Measurements from ENCODE around the gene SPDYE3. TPM values are rescaled to one million over a fixed set of nuclear protein-coding genes. Genes with fewer than 3 reads are reported as not detected.
"Not testable (repeated sequence)": the region's sequence is repeated elsewhere in the genome, so short reads cannot be mapped to it uniquely, and the experiment has no call there.

The SPDYE3 gene
- total and polyA plus RNA-seq, 2 of the 4 experiments (the other 2 are of a cell fraction): not detected

- H2BK120ac ChIP-seq (ENCODE audit: low read depth, low read length); H3K27me3 ChIP-seq (ENCODE audit: control insufficient read depth, insufficient read depth, low read length); H3K36me3 ChIP-seq (ENCODE audit: control insufficient read depth, insufficient read depth, low read length); intact Hi-C loops (cut with micrococcal nuclease); H2BK15ac ChIP-seq (ENCODE audit: low read depth, low read length); H4K91ac ChIP-seq (ENCODE audit: insufficient read depth, low read depth, low read length); dilution Hi-C loops (cut with HindIII; ENCODE audit: low sequenced_read_pairs, unreplicated experiment); H2BK5ac ChIP-seq (ENCODE audit: low read depth, low read length, poor library complexity, severe bottlenecking); H3K4me1 ChIP-seq (ENCODE audit: control insufficient read depth, insufficient read depth, low read length); H3K9me3 ChIP-seq (ENCODE audit: control insufficient read depth, insufficient read depth, low read length); H3K56ac ChIP-seq (ENCODE audit: extremely low read depth, insufficient read depth, low read length); H2AK9ac ChIP-seq (replicated peaks; ENCODE audit: low read depth, low read length, poor library complexity); in situ Hi-C loops (cut with MboI; ENCODE audit: low sequenced_read_pairs); H3K9me1 ChIP-seq (ENCODE audit: insufficient read depth, low read length); POLR2A ChIA-PET (ENCODE audit: unreplicated experiment); H4K5ac ChIP-seq (ENCODE audit: low read depth, low read length); H3K14ac ChIP-seq (replicated peaks; ENCODE audit: low read depth, low read length); H3K18ac ChIP-seq (ENCODE audit: low read depth, low read length); BruUV-seq (replicated peaks); H2AFZ ChIP-seq (replicated peaks; ENCODE audit: low read length, poor library complexity); H3K27ac ChIP-seq (ENCODE audit: insufficient read depth, low read length); H4K8ac ChIP-seq (ENCODE audit: low read depth in 2 of 2, low read length in 2 of 2); H2BK20ac ChIP-seq (ENCODE audit: low read depth, low read length); H3K4ac ChIP-seq (ENCODE audit: low read depth, low read length): not testable (repeated sequence)
- CTCF ChIA-PET: interaction anchor here (0.6 kb wide), 1 partner anchor 22 kb away, joined by 3 read pairs; no protein-coding TSS in a partner anchor
- 0% methylated on average over 4 of the region's 23 CpGs; no CpG with 5 or more reads in 1 of the 2 experiments for WGBS, 2 experiments (ENCODE audit: extremely low coverage in 2 of 2, insufficient read length in 1 of 2)
- ATAC-seq (ENCODE audit: low read depth): peak; percentile 2; the same call in 1 of the 2 replicates
- Histone ChIP-seq H3K4me2 (ENCODE audit: low read depth, low read length) (peak overlapping the region; percentile 98), H4K20me1 (ENCODE audit: insufficient read depth, low read length) (peaks cover 37% of the 10 kb centered on the region), H3K4me3 (ENCODE audit: insufficient read depth, low read depth, low read length) (peak overlapping the region; percentile 97), H3K23ac (ENCODE audit: low read depth, low read length) (peak overlapping the region; percentile 73; the same call in 1 of the 2 replicates), H3K9ac (ENCODE audit: low read depth, low read length) (peak overlapping the region; percentile 24), H3K79me1 (ENCODE audit: low read depth in 1 of 2, low read length in 2 of 2) (peaks cover 13 to 35% of the 10 kb centered on the region in 2 experiments; a peak in 3 of 4 replicates), H2AK5ac (ENCODE audit: low read depth, low read length) (peak overlapping the region; percentile 8; the same call in 1 of the 2 replicates)
- peak; percentile 14 for DNase-seq
Measured at GRCh38 chr7:100270046-100270918, 37.2 kb upstream of the SPDYE3 start.

DNA sequence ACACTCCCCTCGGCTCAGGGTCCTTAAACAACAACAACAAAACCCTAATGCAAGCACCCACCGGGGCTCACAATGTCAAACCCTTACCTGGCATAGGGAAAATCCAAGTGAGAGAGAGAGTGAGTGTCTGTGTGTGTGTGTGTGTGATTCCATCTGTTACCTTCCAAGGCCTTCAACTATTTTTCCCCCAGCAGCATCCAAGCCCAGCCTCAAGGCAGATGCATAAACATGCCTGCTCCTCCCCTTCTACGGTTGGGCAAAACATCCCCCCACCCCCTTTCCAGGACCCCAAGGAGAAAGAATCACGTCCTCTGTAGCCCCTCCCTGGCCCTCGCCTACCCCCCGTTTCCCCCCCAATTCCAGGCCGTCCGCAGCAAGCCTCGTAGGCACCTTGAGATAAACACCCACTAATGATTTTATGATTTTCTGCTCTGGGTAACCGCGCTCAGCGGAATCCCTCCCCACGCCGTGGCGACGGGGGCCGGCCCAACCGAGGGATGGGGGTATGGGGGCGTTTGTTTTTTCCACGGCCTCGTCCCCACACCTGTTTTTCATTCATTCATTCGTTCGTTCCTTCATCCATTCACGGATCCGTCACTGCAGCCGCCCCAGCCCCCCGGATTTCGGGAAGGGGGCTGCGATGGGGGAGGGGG lies 36.4 kb upstream of the SPDYE3 start:
- H3K14ac ChIP-seq (replicated peaks; ENCODE audit: low read depth, low read length); H2BK5ac ChIP-seq (ENCODE audit: low read depth, low read length, poor library complexity, severe bottlenecking); DNase-seq; H2AK5ac ChIP-seq (ENCODE audit: low read depth, low read length); H3K9me1 ChIP-seq (ENCODE audit: insufficient read depth, low read length); H2BK120ac ChIP-seq (ENCODE audit: low read depth, low read length); H3K27ac ChIP-seq (ENCODE audit: insufficient read depth, low read length); H3K4me1 ChIP-seq (ENCODE audit: control insufficient read depth, insufficient read depth, low read length); H4K5ac ChIP-seq (ENCODE audit: low read depth, low read length); H2AFZ ChIP-seq (replicated peaks; ENCODE audit: low read length, poor library complexity); H4K91ac ChIP-seq (ENCODE audit: insufficient read depth, low read depth, low read length); H2BK15ac ChIP-seq (ENCODE audit: low read depth, low read length); H3K27me3 ChIP-seq (ENCODE audit: control insufficient read depth, insufficient read depth, low read length); H2BK20ac ChIP-seq (ENCODE audit: low read depth, low read length); BruUV-seq (replicated peaks); in situ Hi-C loops (cut with MboI; ENCODE audit: low sequenced_read_pairs); POLR2A ChIA-PET (ENCODE audit: unreplicated experiment); H3K9me3 ChIP-seq (ENCODE audit: control insufficient read depth, insufficient read depth, low read length); H3K18ac ChIP-seq (ENCODE audit: low read depth, low read length); H3K36me3 ChIP-seq (ENCODE audit: control insufficient read depth, insufficient read depth, low read length); dilution Hi-C loops (cut with HindIII; ENCODE audit: low sequenced_read_pairs, unreplicated experiment); intact Hi-C loops (cut with micrococcal nuclease); H2AK9ac ChIP-seq (replicated peaks; ENCODE audit: low read depth, low read length, poor library complexity): not testable (repeated sequence)
- H3K23ac ChIP-seq (ENCODE audit: low read depth, low read length): peak overlapping the region; percentile 73; the same call in 1 of the 2 replicates
- ATAC-seq (ENCODE audit: low read depth): 0 out of 2 replicates have a peak, but pooled peaks have one; percentile 6
- peaks cover 32% of the 10 kb centered on the region for H4K20me1 ChIP-seq (ENCODE audit: insufficient read depth, low read length)
- 0 out of 2 replicates have a peak overlapping the region, but pooled peaks have one; percentile 41 for H3K56ac ChIP-seq (ENCODE audit: extremely low read depth, insufficient read depth, low read length)
- peak overlapping the region; percentile 98 for H3K4me2 ChIP-seq (ENCODE audit: low read depth, low read length)
- WGBS, 2 experiments (ENCODE audit: extremely low coverage in 2 of 2, insufficient read length in 1 of 2): no CpG with 5 or more reads among the region's 29 CpGs
- peak overlapping the region; percentile 56; the same call in 1 of the 2 replicates for H3K4ac ChIP-seq (ENCODE audit: low read depth, low read length)
- peaks cover 13 to 34% of the 10 kb centered on the region in 2 experiments; a peak in 3 of 4 replicates for H3K79me1 ChIP-seq (ENCODE audit: low read depth in 1 of 2, low read length in 2 of 2)
- CTCF ChIA-PET: interaction anchor here (0.6 kb wide), 1 partner anchor 21 kb away, joined by 3 read pairs; no protein-coding TSS in a partner anchor
- H4K8ac ChIP-seq (ENCODE audit: low read depth in 2 of 2, low read length in 2 of 2): peak overlapping the region in 1 of 2 experiments; percentile 9; a peak in 1 of 4 replicates
- H3K4me3 ChIP-seq (ENCODE audit: insufficient read depth, low read depth, low read length): peak overlapping the region; percentile 97
- peak overlapping the region; percentile 24 for H3K9ac ChIP-seq (ENCODE audit: low read depth, low read length)
